ENCODE measurements around the gene PRSS57. TPM values are rescaled to one million over a fixed set of nuclear protein-coding genes. Genes with fewer than 3 reads are reported as not detected.

Gene PRSS57
- total RNA-seq, 2 donors from 2014 or later: not detected

GRCh38 chr19:726993-727956 lies 32.0 kb upstream of the PRSS57 start:
- DNase-seq: no peak
- Histone ChIP-seq H3K27ac (no peak overlapping the region), H3K36me3 (no peaks in the 10 kb centered on the region), H3K4me3 (no peak overlapping the region), H3K4me1 (no peaks in the 10 kb centered on the region), H3K9me3 (no peaks in the 10 kb centered on the region), H3K9ac (ENCODE audit: low read depth in 2 of 2, low read length in 2 of 2) (no peak overlapping the region), H3K27me3 (no peaks in the 10 kb centered on the region)
- no peak for TF ChIP-seq CTCF (IDR thresholded peaks at IDR 0.05)
- intact Hi-C loops (cut with DNase I): no loop called here

GRCh38 chr19:725461-726089 lies 30.3 kb upstream of the PRSS57 start:
- Histone ChIP-seq H3K9me3 (no peaks in the 10 kb centered on the region), H3K27ac (no peak overlapping the region)
- intact Hi-C loops (cut with DNase I): no loop called here

GRCh38 chr19:723714-724113 lies 28.5 kb upstream of the PRSS57 start:
- DNase-seq: no peak
- Histone ChIP-seq H3K4me3 (no peak overlapping the region), H3K4me1 (no peaks in the 10 kb centered on the region), H3K9me3 (no peaks in the 10 kb centered on the region), H3K36me3 (no peaks in the 10 kb centered on the region), H3K27me3 (peaks cover 16% of the 10 kb centered on the region), H3K9ac (ENCODE audit: low read depth in 2 of 2, low read length in 2 of 2) (no peak overlapping the region), H3K27ac (no peak overlapping the region)
- no peak for TF ChIP-seq CTCF (IDR thresholded peaks at IDR 0.05)
- intact Hi-C loops (cut with DNase I): no loop called here

More at GRCh38 chr19:725461-726089, 30.3 kb upstream of the PRSS57 start:
- no peak overlapping the region for H3K9ac ChIP-seq (ENCODE audit: low read depth in 2 of 2, low read length in 2 of 2)
- no peak for TF ChIP-seq CTCF (IDR thresholded peaks at IDR 0.05)
- no peaks in the 10 kb centered on the region for H3K36me3 ChIP-seq
- H3K4me3 ChIP-seq: no peak overlapping the region
- no peaks in the 10 kb centered on the region for H3K4me1 ChIP-seq
- H3K27me3 ChIP-seq: peaks cover 6% of the 10 kb centered on the region
- DNase-seq: no peak

- no peak for DNase-seq
- TF ChIP-seq CTCF (IDR thresholded peaks at IDR 0.05): no peak
- no peak overlapping the region for H3K27ac ChIP-seq
- no peaks in the 10 kb centered on the region for H3K36me3 ChIP-seq
- H3K27me3 ChIP-seq: peaks cover 16% of the 10 kb centered on the region
- intact Hi-C loops (cut with DNase I): no loop called here
- no peaks in the 10 kb centered on the region for H3K9me3 ChIP-seq
- no peak overlapping the region for H3K9ac ChIP-seq (ENCODE audit: low read depth in 2 of 2, low read length in 2 of 2)
- H3K4me3 ChIP-seq: no peak overlapping the region
- H3K4me1 ChIP-seq: no peaks in the 10 kb centered on the region
These were observed 28.0 kb upstream of the PRSS57 start for GRCh38 chr19:723247-723646.

GRCh38 chr19:722553-723101 lies 27.4 kb upstream of the PRSS57 start:
- H3K4me3 ChIP-seq: no peak overlapping the region
- H3K36me3 ChIP-seq: no peaks in the 10 kb centered on the region
- no peak for TF ChIP-seq CTCF (IDR thresholded peaks at IDR 0.05)
- intact Hi-C loops (cut with DNase I): no loop called here
- no peaks in the 10 kb centered on the region for H3K4me1 ChIP-seq
- H3K9me3 ChIP-seq: no peaks in the 10 kb centered on the region
- no peak overlapping the region for H3K27ac ChIP-seq
- peaks cover 16% of the 10 kb centered on the region for H3K27me3 ChIP-seq
- DNase-seq: no peak
- H3K9ac ChIP-seq (ENCODE audit: low read depth in 2 of 2, low read length in 2 of 2): no peak overlapping the region

Data from colonic mucosa (tissue), 4 donors.